Osteoblast (primary cell): Measurements from ENCODE around the gene MET. TPM values are rescaled to one million over a fixed set of nuclear protein-coding genes. Genes with fewer than 3 reads are reported as not detected.
"Not testable (repeated sequence)": the region's sequence is repeated elsewhere in the genome, so short reads cannot be mapped to it uniquely, and the experiment has no call there.

Experiments
- DNase-seq: peaks from one replicate; pipeline ENCODE4 v3.0.0; 2011; ENCODE audit warnings: low spot score, mixed read lengths; ENCODE audit not compliant: insufficient read length; ENCODE audit errors: missing footprints
- H2AFZ ChIP-seq: 2 replicates; pipeline ENCODE4 v1.6.0; 2011; ENCODE audit warnings: mild to moderate bottlenecking, low read length
- H3K27ac ChIP-seq: 2 replicates; pipeline ENCODE4 v1.5.1; 2011; ENCODE audit warnings: mild to moderate bottlenecking, low read depth, low read length, moderate library complexity
- H3K27me3 ChIP-seq: 2 replicates; pipeline ENCODE4 v1.6.0; 2012; ENCODE audit warnings: mild to moderate bottlenecking, control low read depth, inconsistent platforms, low read length, moderate library complexity; ENCODE audit not compliant: insufficient read depth
- H3K36me3 ChIP-seq: 2 replicates; pipeline ENCODE4 v1.5.1; 2011; ENCODE audit warnings: mild to moderate bottlenecking, low read length, control low read depth, moderate library complexity; ENCODE audit not compliant: insufficient read depth
- H3K4me1 ChIP-seq: 2 replicates; pipeline ENCODE4 v1.5.1; 2011; ENCODE audit warnings: mild to moderate bottlenecking, low read length, control low read depth, moderate library complexity; ENCODE audit not compliant: insufficient read depth
- H3K4me2 ChIP-seq: 2 replicates; pipeline ENCODE4 v1.6.0; 2011; ENCODE audit warnings: mild to moderate bottlenecking, low read length; ENCODE audit not compliant: insufficient read depth
- H3K4me3 ChIP-seq: fragments of 200-600 bp; sonication (generic); 3 replicates; pipeline ENCODE4 v1.5.1; 2012; ENCODE audit warnings: mild to moderate bottlenecking, low read length, inconsistent platforms; ENCODE audit not compliant: insufficient read depth
- H3K79me2 ChIP-seq: 2 replicates; pipeline ENCODE4 v1.6.0; 2012; ENCODE audit warnings: mild to moderate bottlenecking, low read length, control low read depth, inconsistent platforms; ENCODE audit not compliant: insufficient read depth
- H3K9me3 ChIP-seq: 2 replicates; pipeline ENCODE4 v1.5.1; 2011; ENCODE audit warnings: low read depth, low read length, control low read depth
- H4K20me1 ChIP-seq: 2 replicates; pipeline ENCODE4 v1.6.0; 2012; ENCODE audit warnings: mild to moderate bottlenecking, low read length, control low read depth; ENCODE audit not compliant: insufficient read depth
- CTCF ChIP-seq: IDR thresholded peaks from 2 replicates; pipeline ENCODE4 v1.5.1; 2011; ENCODE audit warnings: mild to moderate bottlenecking, low read depth, low read length, moderate library complexity; ENCODE audit errors: extremely low read depth
- total RNA-seq: library from RNA; depleted of rRNA; stranded (reverse); fragments of >200 nt; gene quantifications from 2 replicates; pipeline ENCODE4 v1.2.3, GENCODE V29; 2012

Gene MET
- total RNA-seq, 1 donor, result 55.0 TPM

DNA sequence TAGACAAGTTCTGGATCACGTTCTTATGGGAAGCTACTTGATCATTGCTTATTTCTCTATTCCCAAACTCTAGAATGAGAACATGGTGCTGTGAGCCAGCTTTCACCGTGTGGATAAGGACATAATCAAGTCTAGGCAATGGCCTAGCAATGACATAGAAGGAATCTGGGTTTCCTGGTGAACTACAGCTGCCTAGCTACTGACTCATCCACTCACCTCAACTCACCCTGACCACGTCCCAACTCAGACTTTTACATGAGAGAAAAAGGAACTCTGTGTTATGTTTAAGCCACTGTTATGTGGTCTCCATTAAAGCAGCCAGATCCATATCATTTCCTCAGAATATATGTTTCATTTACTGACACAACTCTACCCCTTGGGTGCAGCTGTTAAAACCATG is 18.8 kb upstream of the MET start:
- no peak for DNase-seq
- H3K79me2 ChIP-seq, result no peaks in the 10 kb centered on the region
- no peaks in the 10 kb centered on the region for H3K9me3 ChIP-seq
- no peaks in the 10 kb centered on the region for H3K27me3 ChIP-seq
- peaks cover 8% of the 10 kb centered on the region for H3K4me1 ChIP-seq
- no peak overlapping the region for H2AFZ ChIP-seq
- no peak overlapping the region for H3K27ac ChIP-seq
- H4K20me1 ChIP-seq, result no peaks in the 10 kb centered on the region
- no peak for TF ChIP-seq CTCF
- no peaks in the 10 kb centered on the region for H3K36me3 ChIP-seq
- no peak overlapping the region for H3K4me2 ChIP-seq
- H3K4me3 ChIP-seq, result no peak overlapping the region

- no peak for DNase-seq
- no peaks in the 10 kb centered on the region for H3K9me3 ChIP-seq
- no peak overlapping the region for H3K4me3 ChIP-seq
- H3K27me3 ChIP-seq, result no peaks in the 10 kb centered on the region
- H3K79me2 ChIP-seq, result no peaks in the 10 kb centered on the region
- no peaks in the 10 kb centered on the region for H3K36me3 ChIP-seq
- no peaks in the 10 kb centered on the region for H4K20me1 ChIP-seq
- H3K4me2 ChIP-seq, result no peak overlapping the region
- TF ChIP-seq CTCF, result no peak
- H3K4me1 ChIP-seq, result peaks cover 8% of the 10 kb centered on the region
- no peak overlapping the region for H3K27ac ChIP-seq
- H2AFZ ChIP-seq, result no peak overlapping the region
These were observed 18.4 kb upstream of the MET start for GRCh38 chr7:116653646-116654045.

DNA sequence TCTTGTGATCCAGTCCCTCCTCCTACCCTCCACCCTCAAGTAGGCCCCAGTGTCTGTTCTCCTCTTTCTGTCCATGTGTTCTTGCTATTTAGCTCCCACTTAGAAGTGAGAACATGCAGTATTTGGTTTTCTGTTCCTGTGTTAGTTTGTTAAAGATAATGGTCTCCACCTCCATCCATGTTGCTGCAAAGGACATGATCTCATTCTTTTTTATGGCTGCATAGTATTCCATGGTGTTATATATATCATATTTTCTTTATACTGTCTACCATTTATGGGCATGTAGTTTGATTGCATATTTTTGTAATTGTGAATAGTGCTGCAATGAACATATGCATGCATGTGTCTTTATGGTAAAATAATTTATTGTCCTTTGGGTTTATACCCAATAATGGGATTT is 12.7 kb upstream of the MET start:
- H3K4me2 ChIP-seq, H3K27ac ChIP-seq, H3K9me3 ChIP-seq, DNase-seq, H3K79me2 ChIP-seq, H3K36me3 ChIP-seq, H3K4me1 ChIP-seq, H3K4me3 ChIP-seq, H3K27me3 ChIP-seq, H2AFZ ChIP-seq, H4K20me1 ChIP-seq: not testable (repeated sequence)

DNA sequence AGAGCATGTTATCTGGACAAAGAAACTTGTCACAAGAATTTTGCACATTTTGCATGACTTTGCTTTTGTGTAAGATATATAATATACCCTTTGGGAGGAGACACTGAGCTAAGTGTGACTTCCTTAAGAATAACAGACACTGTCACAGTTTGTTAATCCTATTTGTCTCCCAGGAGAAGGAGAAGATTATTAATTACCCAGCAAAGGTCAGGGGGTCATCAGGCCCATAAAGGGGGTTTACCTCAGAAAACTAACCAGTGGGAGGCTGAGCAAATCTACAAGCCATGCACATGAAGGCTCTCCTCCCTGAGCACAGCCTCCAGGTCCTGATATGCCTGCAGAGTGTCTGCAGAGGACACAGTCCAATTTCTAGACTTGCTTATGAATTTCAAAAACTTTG is 10.1 kb upstream of the MET start:
- no peak overlapping the region for H2AFZ ChIP-seq
- H3K27ac ChIP-seq, result no peak overlapping the region
- H3K27me3 ChIP-seq, result no peaks in the 10 kb centered on the region
- no peaks in the 10 kb centered on the region for H3K79me2 ChIP-seq
- no peak overlapping the region for H3K4me3 ChIP-seq
- no peaks in the 10 kb centered on the region for H3K4me1 ChIP-seq
- DNase-seq, result no peak
- H4K20me1 ChIP-seq, result no peaks in the 10 kb centered on the region
- no peaks in the 10 kb centered on the region for H3K9me3 ChIP-seq
- no peak overlapping the region for H3K4me2 ChIP-seq
- TF ChIP-seq CTCF, result no peak
- no peaks in the 10 kb centered on the region for H3K36me3 ChIP-seq

- H3K4me3 ChIP-seq, result no peak overlapping the region
- no peaks in the 10 kb centered on the region for H4K20me1 ChIP-seq
- TF ChIP-seq CTCF, result no peak
- DNase-seq, result no peak
- no peak overlapping the region for H3K4me2 ChIP-seq
- no peaks in the 10 kb centered on the region for H3K4me1 ChIP-seq
- no peaks in the 10 kb centered on the region for H3K9me3 ChIP-seq
- H3K27ac ChIP-seq, result no peak overlapping the region
- H3K27me3 ChIP-seq, result no peaks in the 10 kb centered on the region
- no peaks in the 10 kb centered on the region for H3K36me3 ChIP-seq
- H2AFZ ChIP-seq, result no peak overlapping the region
- H3K79me2 ChIP-seq, result no peaks in the 10 kb centered on the region
These were observed 8.3 kb upstream of the MET start for GRCh38 chr7:116663744-116664143.
